ENCODE measurements around the gene HAGH. TPM values are rescaled to one million over a fixed set of nuclear protein-coding genes. Genes with fewer than 3 reads are reported as not detected.

The HAGH gene
- total RNA-seq, 2 donors from 2014 or later = 208 to 227 TPM

- Histone ChIP-seq H3K27ac (no peak overlapping the region), H3K4me1 (no peaks in the 10 kb centered on the region), H3K36me3 (no peaks in the 10 kb centered on the region), H3K27me3 (no peaks in the 10 kb centered on the region), H3K9me3 (no peaks in the 10 kb centered on the region), H3K4me3 (no peak overlapping the region)
- no peak for TF ChIP-seq CTCF (IDR thresholded peaks at IDR 0.05)
- no peak for DNase-seq (ENCODE audit: low spot score)
Measured at GRCh38 chr16:1845985-1846384, 19.4 kb upstream of the HAGH start.

- no peak overlapping the region for H3K27ac ChIP-seq
- no peak overlapping the region for H3K4me3 ChIP-seq
- DNase-seq (ENCODE audit: low spot score) = no peak
- H3K27me3 ChIP-seq = no peaks in the 10 kb centered on the region
- TF ChIP-seq CTCF (IDR thresholded peaks at IDR 0.05) = no peak
- no peaks in the 10 kb centered on the region for H3K9me3 ChIP-seq
- H3K4me1 ChIP-seq = no peaks in the 10 kb centered on the region
- H3K36me3 ChIP-seq = no peaks in the 10 kb centered on the region
Measured at GRCh38 chr16:1839554-1839953, 12.9 kb upstream of the HAGH start.

- no peak for DNase-seq (ENCODE audit: low spot score)
- no peak for TF ChIP-seq CTCF (IDR thresholded peaks at IDR 0.05)
Measured at GRCh38 chr16:1834096-1834495, 7.5 kb upstream of the HAGH start.

GRCh38 chr16:1832838-1833454, 6.3 kb upstream of the HAGH start:
- H3K27ac ChIP-seq = no peak overlapping the region
- H3K9me3 ChIP-seq = no peaks in the 10 kb centered on the region
- no peaks in the 10 kb centered on the region for H3K27me3 ChIP-seq
- no peak overlapping the region for H3K4me3 ChIP-seq
- H3K36me3 ChIP-seq = no peaks in the 10 kb centered on the region
- DNase-seq (ENCODE audit: low spot score) = no peak
- no peak for TF ChIP-seq CTCF (IDR thresholded peaks at IDR 0.05)
- H3K4me1 ChIP-seq = peaks cover 0 to 14% of the 10 kb centered on the region in 2 donors

More at GRCh38 chr16:1834096-1834495, 7.5 kb upstream of the HAGH start:
- H3K36me3 ChIP-seq = no peaks in the 10 kb centered on the region
- H3K4me1 ChIP-seq = peaks cover 0 to 3% of the 10 kb centered on the region in 2 donors
- no peak overlapping the region for H3K4me3 ChIP-seq
- no peaks in the 10 kb centered on the region for H3K9me3 ChIP-seq
- H3K27me3 ChIP-seq = no peaks in the 10 kb centered on the region
- no peak overlapping the region for H3K27ac ChIP-seq

- DNase-seq (ENCODE audit: low spot score) = no peak
- H3K27ac ChIP-seq = no peak overlapping the region
- H3K4me3 ChIP-seq = no peak overlapping the region
- no peaks in the 10 kb centered on the region for H3K27me3 ChIP-seq
- no peak for TF ChIP-seq CTCF (IDR thresholded peaks at IDR 0.05)
- peaks cover 0 to 20% of the 10 kb centered on the region in 2 donors for H3K4me1 ChIP-seq
- H3K9me3 ChIP-seq = no peaks in the 10 kb centered on the region
- no peaks in the 10 kb centered on the region for H3K36me3 ChIP-seq
Measured at GRCh38 chr16:1831186-1832075, 4.8 kb upstream of the HAGH start.

Data from right atrium auricular region (tissue), 2 donors.